Caco-2 (cell line): ENCODE measurements around the gene HTR5A. TPM values are rescaled to one million over a fixed set of nuclear protein-coding genes. Genes with fewer than 3 reads are reported as not detected.

Source experiments
- BruUV-seq: library from RNA; stranded (reverse); fragments of 400-500 nt; replicated peaks from 2 replicates; lab custom pipeline; 2021; lab: Mats Ljungman, UMichigan
- CTCF ChIA-PET: fragments of 300-600 bp; sonication (Branson Sonifier 250); formaldehyde crosslinking; loops from one replicate; lab custom pipeline; 2022; ENCODE audit warnings: antibody characterized with exemption; lab: Charles Lee
- POLR2A ChIA-PET: fragments of 300-600 bp; sonication (Branson Sonifier 250); formaldehyde crosslinking; loops from one replicate; lab custom pipeline; 2022; ENCODE audit warnings: antibody characterized with exemption; lab: Charles Lee
- DNase-seq, 2 experiments: peaks; one replicate each; pipeline versions ENCODE4 v3.0.0 to v3.0.0-alpha.2; 2020 to 2022
- H3K27me3 ChIP-seq: replicated peaks from 2 replicates; pipeline ENCODE4 v1.6.0; 2011; ENCODE audit warnings: low read length; ENCODE audit not compliant: control insufficient read depth, insufficient read depth
- H3K36me3 ChIP-seq: 2 replicates; pipeline ENCODE4 v1.5.1; 2011; ENCODE audit warnings: low read length; ENCODE audit not compliant: control insufficient read depth, insufficient read depth
- H3K4me1 ChIP-seq: fragments of 250-450 bp; sonication (Bioruptor Pico); 2 replicates; pipeline ENCODE4 v1.5.1; 2020; ENCODE audit warnings: mild to moderate bottlenecking
- H3K4me3 ChIP-seq: 2 replicates; pipeline ENCODE4 v1.5.1; 2011; ENCODE audit warnings: low read depth, mild to moderate bottlenecking, control low read depth, low read length
- H3K9me3 ChIP-seq: fragments of 250-450 bp; sonication (Bioruptor Pico); 2 replicates; pipeline ENCODE4 v1.5.1; 2020; ENCODE audit warnings: mild to moderate bottlenecking, moderate library complexity
- H3K27ac Mint-ChIP-seq: one replicate; pipeline ENCODE4 v1.8.0; 2022; ENCODE audit warnings: mixed read lengths; ENCODE audit not compliant: unreplicated experiment
- H3K27me3 Mint-ChIP-seq: one replicate; pipeline ENCODE4 v1.8.0; 2022; ENCODE audit warnings: mixed read lengths; ENCODE audit not compliant: insufficient read depth, unreplicated experiment
- H3K36me3 Mint-ChIP-seq: one replicate; pipeline ENCODE4 v1.8.0; 2022; ENCODE audit warnings: mild to moderate bottlenecking, mixed read lengths; ENCODE audit not compliant: insufficient read depth, unreplicated experiment
- H3K4me1 Mint-ChIP-seq: one replicate; pipeline ENCODE4 v1.8.0; 2022; ENCODE audit warnings: low read depth, mixed read lengths; ENCODE audit not compliant: unreplicated experiment
- H3K4me3 Mint-ChIP-seq: one replicate; pipeline ENCODE4 v1.8.0; 2022; ENCODE audit warnings: mild to moderate bottlenecking, moderate library complexity, mixed read lengths; ENCODE audit not compliant: unreplicated experiment
- H3K9me3 Mint-ChIP-seq: one replicate; pipeline ENCODE4 v1.8.0; 2022; ENCODE audit warnings: mixed read lengths; ENCODE audit not compliant: unreplicated experiment
- CTCF ChIP-seq, 2 experiments: fragments of 200-600 bp in 1 of 2; IDR thresholded peaks; 1 replicate in 1 of 2; 2 replicates in 1 of 2; pipeline versions ENCODE4 v1.5.1 to v1.8.0; 2011 to 2022; ENCODE audit warnings: antibody characterized with exemption in 1 of 2, control low read depth in 1 of 2, inconsistent platforms in 1 of 2, low read depth in 1 of 2, low read length in 1 of 2, mild to moderate bottlenecking in 1 of 2, moderate library complexity in 1 of 2; ENCODE audit not compliant: insufficient read depth in 1 of 2, severe bottlenecking in 1 of 2, unreplicated experiment in 1 of 2
- intact Hi-C: fragments of 100-400 bp; cut with micrococcal nuclease; formaldehyde crosslinking; loops from one replicate; pipeline ENCODE4 v1.10.0; 2022; ENCODE audit not compliant: unreplicated experiment
- total RNA-seq: library from RNA; stranded (reverse); gene quantifications from 2 replicates; pipeline ENCODE4 v1.2.3, GENCODE V29; 2022

Gene HTR5A
- total RNA-seq, 1 experiment from 2014 or later, result not detected

GRCh38 chr7:155119801-155120382 lies 49.8 kb downstream of the HTR5A start:
- Mint-ChIP-seq H3K4me3 (no peak overlapping the region), H3K27me3 (peaks cover 16% of the 10 kb centered on the region), H3K4me1 (no peaks in the 10 kb centered on the region), H3K27ac (no peak overlapping the region), H3K36me3 (no peaks in the 10 kb centered on the region), H3K9me3 (peaks cover 39% of the 10 kb centered on the region)
- Histone ChIP-seq H3K27me3 (no peaks in the 10 kb centered on the region), H3K4me1 (no peaks in the 10 kb centered on the region), H3K4me3 (no peak overlapping the region), H3K9me3 (peaks cover 14% of the 10 kb centered on the region), H3K36me3 (no peaks in the 10 kb centered on the region; the same call in 1 of the 2 replicates)
- no peak for TF ChIP-seq CTCF (IDR thresholded peaks at IDR 0.05; ENCODE audit: insufficient read depth in 1 of 2, low read depth in 1 of 2, low read length in 1 of 2, severe bottlenecking in 1 of 2, unreplicated experiment in 1 of 2)
- no peak for DNase-seq
- intact Hi-C loops, result no loop called here
- POLR2A ChIA-PET, result no interaction called here
- CTCF ChIA-PET, result no interaction called here
- no TSS peak for BruUV-seq

GRCh38 chr7:155120460-155120859 lies 50.3 kb downstream of the HTR5A start:
- Mint-ChIP-seq H3K4me1 (no peaks in the 10 kb centered on the region), H3K27ac (no peak overlapping the region), H3K27me3 (peaks cover 16% of the 10 kb centered on the region), H3K4me3 (no peak overlapping the region), H3K36me3 (no peaks in the 10 kb centered on the region), H3K9me3 (peaks cover 39% of the 10 kb centered on the region)
- H3K27me3 ChIP-seq, result no peaks in the 10 kb centered on the region
- ChIA-PET CTCF (no interaction called here), POLR2A (no interaction called here)
- TF ChIP-seq CTCF (IDR thresholded peaks at IDR 0.05; ENCODE audit: insufficient read depth in 1 of 2, low read depth in 1 of 2, low read length in 1 of 2, severe bottlenecking in 1 of 2, unreplicated experiment in 1 of 2), result no peak
- no peaks in the 10 kb centered on the region for H3K4me1 ChIP-seq
- H3K4me3 ChIP-seq, result no peak overlapping the region
- peaks cover 18% of the 10 kb centered on the region for H3K9me3 ChIP-seq
- no peak for DNase-seq
- no peaks in the 10 kb centered on the region; the same call in 1 of the 2 replicates for H3K36me3 ChIP-seq
- intact Hi-C loops, result no loop called here
- BruUV-seq, result no TSS peak

GRCh38 chr7:155122831-155123230 lies 52.7 kb downstream of the HTR5A start:
- no peak for TF ChIP-seq CTCF (IDR thresholded peaks at IDR 0.05; ENCODE audit: insufficient read depth in 1 of 2, low read depth in 1 of 2, low read length in 1 of 2, severe bottlenecking in 1 of 2, unreplicated experiment in 1 of 2)
- Mint-ChIP-seq H3K4me1 (no peaks in the 10 kb centered on the region), H3K27me3 (peaks cover 4% of the 10 kb centered on the region), H3K27ac (no peak overlapping the region), H3K9me3 (peaks cover 25% of the 10 kb centered on the region), H3K4me3 (no peak overlapping the region), H3K36me3 (no peaks in the 10 kb centered on the region)
- Histone ChIP-seq H3K9me3 (peaks cover 19% of the 10 kb centered on the region), H3K27me3 (no peaks in the 10 kb centered on the region), H3K36me3 (no peaks in the 10 kb centered on the region; the same call in 1 of the 2 replicates), H3K4me1 (no peaks in the 10 kb centered on the region), H3K4me3 (no peak overlapping the region)
- POLR2A ChIA-PET, result no interaction called here
- CTCF ChIA-PET, result no interaction called here
- DNase-seq, result no peak
- no TSS peak for BruUV-seq
- intact Hi-C loops, result no loop called here
